Iris pigment epithelial cell (primary cell): ENCODE results near the gene PSG1.
"Not testable (repeated sequence)": the region's sequence is repeated elsewhere in the genome, so short reads cannot be mapped to it uniquely, and the experiment has no call there.

ENCODE experiments used
- DNase-seq: peaks from one replicate; pipeline ENCODE4 v3.0.0-alpha.2; 2011; ENCODE audit warnings: low read depth

PSG1 gene

GRCh38 chr19:42881279-42881678 is 1.8 kb upstream of the PSG1 start:
- not testable (repeated sequence) for DNase-seq

- not testable (repeated sequence) for DNase-seq
These were observed 1.1 kb upstream of the PSG1 start for GRCh38 chr19:42880621-42881020.

- DNase-seq = peak; percentile 63
These were observed 2.9 kb downstream of the PSG1 start for GRCh38 chr19:42876596-42876995.

GRCh38 chr19:42875881-42876280 is 3.6 kb downstream of the PSG1 start:
- DNase-seq = peak; percentile 12

- DNase-seq = peak; percentile 84
These were observed 4.4 kb downstream of the PSG1 start for GRCh38 chr19:42874901-42875813.

GRCh38 chr19:42874136-42874535 is 5.4 kb downstream of the PSG1 start:
- not testable (repeated sequence) for DNase-seq

GRCh38 chr19:42872608-42873007 is 6.9 kb downstream of the PSG1 start:
- no peak for DNase-seq

GRCh38 chr19:42857544-42857867 is 22.0 kb downstream of the PSG1 start:
- no peak for DNase-seq

- not testable (repeated sequence) for DNase-seq
These were observed 22.5 kb downstream of the PSG1 start for GRCh38 chr19:42856866-42857543.

- DNase-seq = not testable (repeated sequence)
These were observed 24.8 kb downstream of the PSG1 start for GRCh38 chr19:42854745-42855144.

- not testable (repeated sequence) for DNase-seq
These were observed 26.3 kb downstream of the PSG1 start for GRCh38 chr19:42853231-42853630.

- DNase-seq = peak; percentile 26
These were observed 26.7 kb downstream of the PSG1 start for GRCh38 chr19:42852821-42853220.

GRCh38 chr19:42851718-42852280 is 27.7 kb downstream of the PSG1 start:
- not testable (repeated sequence) for DNase-seq

GRCh38 chr19:42850981-42851717 is 28.4 kb downstream of the PSG1 start:
- DNase-seq = peak; percentile 98

GRCh38 chr19:42846597-42846996 is 32.9 kb downstream of the PSG1 start:
- peak; percentile 25 for DNase-seq

- DNase-seq = not testable (repeated sequence)
These were observed 35.9 kb downstream of the PSG1 start for GRCh38 chr19:42843631-42844030.

GRCh38 chr19:42832746-42833442 is 46.6 kb downstream of the PSG1 start:
- peak; percentile 31 for DNase-seq

- DNase-seq = not testable (repeated sequence)
These were observed 47.4 kb downstream of the PSG1 start for GRCh38 chr19:42832023-42832680.

GRCh38 chr19:42831221-42832019 is 48.1 kb downstream of the PSG1 start:
- peak; percentile 3 for DNase-seq

GRCh38 chr19:42821306-42821977 is 58.1 kb downstream of the PSG1 start:
- DNase-seq = peak; percentile 61
